Fibroblast of peridontal ligament (primary cell): ENCODE results near the gene PFKFB3.
"Not testable (repeated sequence)": the region's sequence is repeated elsewhere in the genome, so short reads cannot be mapped to it uniquely, and the experiment has no call there.

Experiments
- DNase-seq: peaks from one replicate; pipeline ENCODE4 v3.0.0-alpha.2; 2010; ENCODE audit errors: extremely low read depth

Gene PFKFB3

DNA sequence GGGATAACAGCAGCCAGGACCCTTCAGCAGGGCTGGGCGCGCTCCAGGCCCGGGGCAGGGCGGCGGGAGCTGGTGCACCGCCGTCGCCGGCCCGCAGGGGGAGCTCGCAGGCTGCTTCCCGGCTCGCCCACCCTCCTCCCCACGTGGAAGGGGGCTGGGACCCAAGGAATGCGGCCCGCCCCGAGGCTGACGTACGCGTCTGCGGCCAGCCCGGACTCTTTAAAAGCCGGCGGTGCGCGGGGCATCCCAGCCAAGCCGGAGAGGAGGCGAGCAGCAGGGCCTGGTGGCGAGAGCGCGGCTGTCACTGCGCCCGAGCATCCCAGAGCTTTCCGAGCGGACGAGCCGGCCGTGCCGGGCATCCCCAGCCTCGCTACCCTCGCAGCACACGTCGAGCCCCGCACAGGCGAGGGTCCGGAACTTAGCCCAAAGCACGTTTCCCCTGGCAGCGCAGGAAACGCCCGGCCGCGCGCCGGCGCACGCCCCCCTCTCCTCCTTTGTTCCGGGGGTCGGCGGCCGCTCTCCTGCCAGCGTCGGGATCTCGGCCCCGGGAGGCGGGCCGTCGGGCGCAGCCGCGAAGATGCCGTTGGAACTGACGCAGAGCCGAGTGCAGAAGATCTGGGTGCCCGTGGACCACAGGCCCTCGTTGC lies at the start of gene PFKFB3:
TSS of gene PFKFB3 (plus strand) at position 249 of the 647 bp plus-strand sequence. CDS start at position 578, 329 bp downstream.
- peak; percentile 90 for DNase-seq

- DNase-seq = no peak
Observed at GRCh38 chr10:6153845-6154244, 48.9 kb upstream of the PFKFB3 start.

DNA sequence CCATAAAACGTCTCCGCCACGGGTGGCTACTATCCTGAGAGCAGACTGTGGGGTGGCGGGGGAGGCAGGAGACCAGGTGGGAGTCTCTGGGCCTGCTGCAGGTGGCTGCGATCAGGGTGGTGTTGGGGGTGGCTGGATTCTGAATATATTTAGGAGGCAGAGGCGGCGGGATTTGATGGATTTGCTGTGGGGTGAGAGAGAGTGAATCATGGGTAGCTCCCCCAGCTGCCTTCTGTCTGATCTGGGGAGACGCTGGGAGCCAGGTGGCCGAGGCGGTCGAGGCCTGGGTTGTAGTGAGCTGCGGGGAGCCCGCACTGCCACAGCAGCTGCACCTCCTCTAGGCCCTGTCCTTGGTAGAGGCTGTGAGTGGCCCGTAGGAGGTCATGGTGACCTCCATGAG lies 48.2 kb upstream of the PFKFB3 start:
- no peak for DNase-seq

DNA sequence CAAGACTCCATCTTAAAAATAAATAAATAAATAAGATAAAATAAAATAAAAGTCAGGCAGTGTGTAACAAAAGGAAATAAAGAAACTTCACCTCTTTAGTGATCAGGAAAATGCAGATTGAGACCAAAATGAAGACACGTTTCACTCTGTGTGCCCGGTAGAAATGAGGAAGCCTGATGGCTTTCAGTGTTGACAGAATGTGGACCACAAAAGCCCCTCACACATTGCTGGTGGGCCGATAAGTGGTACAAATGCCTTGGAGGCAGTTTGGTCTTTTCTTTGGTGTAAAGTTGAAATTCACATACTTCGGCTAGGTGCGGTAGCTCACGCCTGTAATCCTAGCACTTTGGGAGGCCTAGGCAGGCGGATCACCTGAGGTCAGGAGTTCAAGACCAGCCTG lies 44.5 kb upstream of the PFKFB3 start:
- no peak for DNase-seq

GRCh38 chr10:6161921-6162320 lies 40.8 kb upstream of the PFKFB3 start:
- no peak for DNase-seq

- DNase-seq = no peak
Observed at GRCh38 chr10:6162589-6163356, 40.0 kb upstream of the PFKFB3 start.

DNA sequence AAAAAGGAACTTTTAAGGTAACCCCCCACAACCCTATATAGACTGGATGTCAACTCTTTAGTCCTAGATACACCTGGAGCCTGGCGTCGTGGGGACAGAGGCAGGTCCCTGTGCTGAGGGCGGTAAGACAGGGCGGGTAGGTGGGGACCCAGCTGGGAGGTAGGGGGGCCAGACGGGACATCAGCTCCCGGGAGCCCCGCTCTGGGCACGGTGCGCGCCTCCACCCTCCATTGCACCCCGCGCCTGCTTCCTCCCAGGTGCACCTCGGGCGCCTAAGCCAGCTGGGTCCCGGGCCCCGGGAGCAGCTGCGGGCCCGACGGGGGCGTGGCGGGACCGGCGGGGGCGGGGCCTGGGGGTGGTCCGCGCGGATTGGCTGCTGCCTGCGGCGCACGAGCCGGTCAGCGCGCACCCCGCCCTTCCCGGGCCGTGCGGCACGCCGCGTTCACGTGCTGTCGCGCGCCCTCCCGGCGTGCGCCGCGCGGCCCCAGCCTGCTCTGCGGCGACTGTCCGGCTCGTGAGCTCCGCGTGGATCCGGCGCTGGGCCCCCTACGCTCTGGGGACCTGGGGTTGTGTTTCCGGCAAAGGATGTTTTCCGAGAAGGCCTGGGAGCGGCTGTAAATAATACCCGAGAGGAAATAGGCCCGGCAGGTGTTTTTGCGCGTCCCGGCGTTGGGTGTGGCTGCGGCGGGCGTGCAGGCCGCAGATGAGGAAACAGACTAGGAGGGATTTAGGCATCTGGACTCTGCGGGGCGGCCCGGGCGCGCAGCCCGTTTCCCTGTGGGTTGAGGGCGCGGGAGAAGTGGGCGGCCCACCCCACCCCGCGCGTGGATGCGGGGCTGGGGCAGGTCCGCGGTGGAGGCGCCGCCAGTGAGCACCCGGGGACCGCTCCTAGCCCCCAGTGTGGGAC lies 39.1 kb upstream of the PFKFB3 start:
- DNase-seq = peak; percentile 77

GRCh38 chr10:6164271-6165095 lies 38.2 kb upstream of the PFKFB3 start:
- no peak for DNase-seq

DNA sequence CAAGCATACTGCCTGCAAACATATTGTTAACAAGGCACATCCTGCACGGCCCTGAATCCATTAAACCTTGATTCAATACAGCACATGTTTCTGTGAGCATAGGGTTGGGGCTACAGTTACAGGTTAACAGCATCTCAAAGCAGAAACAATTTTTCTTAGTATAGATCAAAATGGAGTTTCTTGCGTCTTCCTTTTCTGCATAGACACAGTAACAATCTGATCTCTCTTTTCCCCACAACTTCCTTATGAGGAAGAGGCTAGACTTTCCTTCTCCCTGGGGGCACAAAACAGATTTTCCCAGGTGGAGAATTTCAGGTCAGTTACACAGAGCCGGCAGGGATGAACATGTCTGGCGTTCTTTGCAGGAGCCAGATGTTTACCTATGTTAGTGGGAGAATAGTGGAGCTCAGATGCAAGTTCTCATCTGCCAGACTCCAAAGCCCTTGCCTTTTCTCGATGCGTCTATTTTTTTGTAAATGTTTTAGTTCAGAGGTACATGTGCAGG lies 37.5 kb upstream of the PFKFB3 start:
- DNase-seq = no peak

DNA sequence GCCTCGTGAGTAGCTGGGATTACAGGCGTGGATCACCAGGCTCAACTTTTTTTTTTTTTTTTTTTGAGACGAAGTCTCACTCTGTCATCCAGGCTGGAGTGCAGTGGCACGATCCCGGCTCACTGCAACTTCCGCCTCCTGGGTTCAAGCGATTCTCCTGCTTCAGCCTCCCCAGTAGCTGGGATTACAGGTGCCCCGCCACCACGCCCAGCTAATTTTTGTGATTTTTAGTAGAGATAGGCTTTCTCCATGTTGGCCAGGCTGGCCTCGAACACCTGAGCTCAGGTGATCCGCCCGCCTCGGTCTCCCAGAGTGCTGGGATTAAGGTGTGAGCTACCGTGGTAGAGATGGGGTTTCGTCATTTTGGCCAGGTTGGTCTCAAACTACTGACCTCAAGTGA lies 36.8 kb upstream of the PFKFB3 start:
- not testable (repeated sequence) for DNase-seq

GRCh38 chr10:6167456-6167855 lies 35.3 kb upstream of the PFKFB3 start:
- DNase-seq = no peak

DNA sequence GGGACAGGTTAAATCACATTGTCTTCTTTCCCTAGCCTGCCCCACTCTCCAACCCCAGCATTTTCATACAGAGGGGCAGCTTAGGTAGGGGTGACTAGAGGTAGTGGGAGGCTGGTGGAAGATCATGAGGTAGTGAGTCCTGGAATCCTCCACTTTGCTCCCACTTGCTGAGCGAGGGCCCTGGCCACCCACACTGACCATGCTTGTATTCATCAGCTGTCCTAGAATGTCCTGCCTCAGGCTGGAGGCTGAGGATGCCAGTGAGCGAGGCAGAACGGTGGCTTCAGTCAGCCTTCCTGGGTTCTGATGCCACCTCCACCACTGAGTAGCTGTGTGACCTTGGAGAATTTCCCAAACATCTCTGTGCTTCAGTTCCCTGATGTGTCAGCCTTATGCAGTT lies 34.6 kb upstream of the PFKFB3 start:
- no peak for DNase-seq

GRCh38 chr10:6170638-6171037 lies 32.1 kb upstream of the PFKFB3 start:
- no peak for DNase-seq

DNA sequence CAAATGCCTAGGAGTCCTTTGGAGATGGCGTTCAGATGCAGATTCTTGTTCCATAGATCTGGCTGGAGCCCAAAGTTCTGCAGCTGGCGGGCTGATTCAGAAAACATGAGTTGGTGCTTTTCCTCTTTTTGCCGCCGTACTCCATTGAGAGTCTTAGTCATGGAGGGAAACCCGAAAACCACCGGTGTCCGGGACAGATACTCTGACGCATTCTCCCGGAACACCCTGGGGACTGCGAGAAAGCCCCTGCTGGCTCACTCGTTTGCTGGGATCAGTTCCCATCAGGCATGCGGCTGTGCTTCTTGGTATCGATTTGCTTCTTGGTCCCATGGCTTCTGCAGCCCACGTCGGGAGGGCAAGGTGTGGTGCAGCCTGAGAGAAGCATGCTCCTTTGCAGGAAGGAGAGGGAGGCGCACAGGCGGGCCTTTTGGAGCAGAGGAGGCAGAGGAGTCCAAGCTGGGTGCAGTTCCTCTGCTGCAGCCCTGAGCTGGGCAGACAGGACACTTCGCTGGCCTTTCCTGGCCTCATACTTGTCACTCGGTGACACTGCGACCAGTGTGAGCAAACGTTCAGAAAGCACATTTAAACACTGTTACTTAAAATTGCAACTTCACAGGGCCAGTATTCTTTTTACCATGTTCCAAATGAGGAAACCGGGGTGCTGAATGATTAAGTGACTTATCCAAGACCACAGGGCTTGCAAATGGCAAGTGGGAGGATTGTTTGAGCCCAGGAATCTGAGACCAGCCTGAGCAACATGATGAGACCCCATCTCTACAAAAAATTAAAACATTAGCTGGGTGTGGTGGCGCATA lies 30.6 kb upstream of the PFKFB3 start:
- DNase-seq = peak; percentile 85

- no peak for DNase-seq
Observed at GRCh38 chr10:6173203-6173602, 29.5 kb upstream of the PFKFB3 start.

DNA sequence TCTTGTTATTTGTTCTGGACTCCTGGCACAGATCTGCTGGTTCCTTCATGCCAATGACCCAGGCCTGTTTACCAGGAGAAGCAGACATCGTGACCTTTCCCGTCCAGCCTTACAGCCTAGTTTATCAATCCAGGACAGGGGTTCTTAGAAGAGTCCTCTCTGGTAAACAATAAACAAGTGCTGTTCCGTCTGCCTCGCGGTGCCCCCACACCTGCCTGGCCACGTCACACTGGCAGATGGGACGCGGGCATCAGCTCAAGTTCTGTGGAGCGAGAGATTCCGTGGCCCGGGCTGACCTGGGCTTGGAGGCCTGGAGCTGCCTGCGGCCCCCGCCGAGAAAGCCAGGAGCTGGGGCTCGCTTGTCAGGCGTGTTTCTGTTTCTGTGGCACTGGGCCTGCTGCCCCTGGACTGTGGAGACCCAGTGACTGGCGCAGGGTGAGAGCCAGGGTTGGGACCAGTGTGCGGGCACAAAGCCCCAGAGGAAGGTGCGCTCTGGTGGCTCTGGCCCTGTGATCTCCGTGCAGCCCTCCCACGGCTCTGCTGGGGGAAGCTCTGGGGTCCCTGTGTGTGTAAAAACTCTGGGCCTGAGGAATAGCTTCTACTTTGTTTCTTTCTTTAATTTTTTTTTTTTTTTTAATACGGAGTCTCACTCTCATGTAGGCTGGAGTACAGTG lies 28.4 kb upstream of the PFKFB3 start:
- no peak for DNase-seq

- no peak for DNase-seq
Observed at GRCh38 chr10:6175329-6176055, 27.2 kb upstream of the PFKFB3 start.

DNA sequence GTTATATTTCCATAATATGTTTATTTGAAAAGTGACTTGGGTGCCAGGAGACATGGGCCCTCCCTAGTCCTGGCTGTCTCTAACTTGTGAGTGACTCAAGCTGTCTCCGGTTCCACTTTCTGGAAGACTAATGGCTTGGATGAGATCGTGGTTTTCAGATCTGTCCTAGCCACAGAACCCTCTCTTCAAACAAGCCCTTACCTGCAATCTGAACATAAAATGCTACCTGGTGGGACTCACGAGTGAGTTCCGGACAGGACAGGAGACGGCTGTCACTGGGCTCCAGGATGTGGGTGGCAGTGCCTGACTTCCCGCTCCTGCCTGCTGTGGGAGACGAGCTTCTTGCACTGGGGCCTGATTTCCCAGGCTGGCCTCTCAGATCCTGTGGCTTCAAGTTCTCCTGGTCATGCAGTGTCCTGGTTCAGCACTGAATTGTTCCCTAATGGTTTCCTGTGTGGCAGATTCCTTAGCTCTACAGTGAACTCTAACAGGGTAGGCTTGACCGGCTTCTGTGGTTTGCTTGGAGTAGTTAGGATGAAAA lies 26.0 kb upstream of the PFKFB3 start:
- DNase-seq = peak; percentile 40

GRCh38 chr10:6177880-6178281 lies 24.9 kb upstream of the PFKFB3 start:
- no peak for DNase-seq
